Activated T-helper 1 cell treated with anti-CD3 and anti-CD28 coated beads, Interleukin-12 subunit alpha, Interleukin-12 subunit beta, Interleukin-2, Interleukin-4 antibody, amounts not matched to agents 30 ng/mL and 10 ng/mL and 1 ng/mL, durations not matched to agents 14 hours and 24 hours and 36 hours (primary cell): ENCODE data around the gene C3orf52. TPM values are rescaled to one million over a fixed set of nuclear protein-coding genes. Genes with fewer than 3 reads are reported as not detected.

Source experiments
- DNase-seq: peaks from one replicate; pipeline ENCODE4 v3.0.0; 2021; ENCODE audit warnings: low spot score
- H3K27ac Mint-ChIP-seq: one replicate; pipeline ENCODE4 v1.8.0; 2021; ENCODE audit warnings: mild to moderate bottlenecking, mixed read lengths
- H3K27me3 Mint-ChIP-seq: one replicate; pipeline ENCODE4 v1.8.0; 2022; ENCODE audit warnings: mild to moderate bottlenecking, moderate library complexity, mixed read lengths; ENCODE audit not compliant: insufficient read depth
- H3K36me3 Mint-ChIP-seq: one replicate; pipeline ENCODE4 v1.8.0; 2021; ENCODE audit warnings: low read depth, mixed read lengths
- H3K4me1 Mint-ChIP-seq: one replicate; pipeline ENCODE4 v1.8.0; 2021; ENCODE audit warnings: low read depth, mixed read lengths
- H3K4me3 Mint-ChIP-seq: one replicate; pipeline ENCODE4 v1.8.0; 2021; ENCODE audit warnings: mild to moderate bottlenecking, moderate library complexity, mixed read lengths
- H3K9me3 Mint-ChIP-seq: one replicate; pipeline ENCODE4 v1.8.0; 2021; ENCODE audit warnings: mixed read lengths
- intact Hi-C: fragments of 100-400 bp; cut with micrococcal nuclease; formaldehyde crosslinking; loops from one replicate; pipeline ENCODE4 v1.15.1; 2024
- total RNA-seq: library from RNA; stranded (reverse); gene quantifications from 2 replicates; pipeline ENCODE4 v1.2.3, GENCODE V29; 2022

C3orf52 gene
- total RNA-seq, 1 donor from 2014 or later: 12.4 TPM

GRCh38 chr3:112115806-112116383 is 29.7 kb downstream of the C3orf52 start:
- Mint-ChIP-seq H3K27me3 (no peaks in the 10 kb centered on the region), H3K9me3 (no peaks in the 10 kb centered on the region), H3K4me1 (peaks cover 44% of the 10 kb centered on the region), H3K4me3 (no peak overlapping the region), H3K36me3 (peaks cover 42% of the 10 kb centered on the region), H3K27ac (no peak overlapping the region)
- no peak for DNase-seq
- intact Hi-C loops: no loop called here

GRCh38 chr3:112116748-112117186 is 30.6 kb downstream of the C3orf52 start:
- DNase-seq: no peak
- intact Hi-C loops: no loop called here
- no peaks in the 10 kb centered on the region for H3K27me3 Mint-ChIP-seq
- H3K4me1 Mint-ChIP-seq: peaks cover 48% of the 10 kb centered on the region
- H3K27ac Mint-ChIP-seq: no peak overlapping the region
- H3K9me3 Mint-ChIP-seq: no peaks in the 10 kb centered on the region
- no peak overlapping the region for H3K4me3 Mint-ChIP-seq
- peaks cover 39% of the 10 kb centered on the region for H3K36me3 Mint-ChIP-seq

- H3K27ac Mint-ChIP-seq: no peak overlapping the region
- H3K4me3 Mint-ChIP-seq: no peak overlapping the region
- H3K36me3 Mint-ChIP-seq: peaks cover 38% of the 10 kb centered on the region
- H3K9me3 Mint-ChIP-seq: no peaks in the 10 kb centered on the region
- intact Hi-C loops: no loop called here
- peaks cover 41% of the 10 kb centered on the region for H3K4me1 Mint-ChIP-seq
- DNase-seq: no peak
- H3K27me3 Mint-ChIP-seq: no peaks in the 10 kb centered on the region
Measured at GRCh38 chr3:112117415-112117814, 31.2 kb downstream of the C3orf52 start.

- intact Hi-C loops: no loop called here
- Mint-ChIP-seq H3K27ac (no peak overlapping the region), H3K27me3 (no peaks in the 10 kb centered on the region), H3K36me3 (peaks cover 40% of the 10 kb centered on the region), H3K4me3 (no peak overlapping the region), H3K4me1 (peaks cover 39% of the 10 kb centered on the region), H3K9me3 (no peaks in the 10 kb centered on the region)
- no peak for DNase-seq
Measured at GRCh38 chr3:112117841-112118571, 31.8 kb downstream of the C3orf52 start.

- intact Hi-C loops: loop anchor here (10.0 kb wide), 1 partner anchor 65 kb away; no protein-coding TSS in a partner anchor
- Mint-ChIP-seq H3K27me3 (no peaks in the 10 kb centered on the region), H3K4me1 (peaks cover 34% of the 10 kb centered on the region), H3K36me3 (peaks cover 41% of the 10 kb centered on the region), H3K27ac (peak overlapping the region; percentile 54), H3K4me3 (peak overlapping the region; percentile 38), H3K9me3 (no peaks in the 10 kb centered on the region)
- no peak for DNase-seq
Measured at GRCh38 chr3:112119962-112120836, 34.0 kb downstream of the C3orf52 start.

GRCh38 chr3:112121577-112122547 is 35.7 kb downstream of the C3orf52 start:
- peaks cover 47% of the 10 kb centered on the region for H3K36me3 Mint-ChIP-seq

GRCh38 chr3:112122870-112123269 is 36.7 kb downstream of the C3orf52 start:
- H3K4me1 Mint-ChIP-seq: peaks cover 60% of the 10 kb centered on the region
- H3K36me3 Mint-ChIP-seq: peaks cover 40% of the 10 kb centered on the region
- H3K27ac Mint-ChIP-seq: no peak overlapping the region
- no peaks in the 10 kb centered on the region for H3K9me3 Mint-ChIP-seq
- intact Hi-C loops: loop anchor here (10.0 kb wide), 1 partner anchor 62 kb away; no protein-coding TSS in a partner anchor
- H3K27me3 Mint-ChIP-seq: no peaks in the 10 kb centered on the region
- DNase-seq: no peak
- H3K4me3 Mint-ChIP-seq: no peak overlapping the region

More at GRCh38 chr3:112121577-112122547, 35.7 kb downstream of the C3orf52 start:
- intact Hi-C loops: loop anchor here (10.0 kb wide), 1 partner anchor 63 kb away; no protein-coding TSS in a partner anchor
- Mint-ChIP-seq H3K27me3 (no peaks in the 10 kb centered on the region), H3K27ac (no peak overlapping the region), H3K9me3 (no peaks in the 10 kb centered on the region), H3K4me1 (peaks cover 50% of the 10 kb centered on the region), H3K4me3 (no peak overlapping the region)
- no peak for DNase-seq

- H3K36me3 Mint-ChIP-seq: peaks cover 37% of the 10 kb centered on the region
- no peak for DNase-seq
- no peaks in the 10 kb centered on the region for H3K9me3 Mint-ChIP-seq
- intact Hi-C loops: loop anchor here (10.0 kb wide), 1 partner anchor 61 kb away; no protein-coding TSS in a partner anchor
- H3K4me3 Mint-ChIP-seq: no peak overlapping the region
- peaks cover 62% of the 10 kb centered on the region for H3K4me1 Mint-ChIP-seq
- H3K27me3 Mint-ChIP-seq: no peaks in the 10 kb centered on the region
- H3K27ac Mint-ChIP-seq: no peak overlapping the region
Measured at GRCh38 chr3:112123548-112123947, 37.4 kb downstream of the C3orf52 start.

GRCh38 chr3:112124907-112125607 is 38.9 kb downstream of the C3orf52 start:
- Mint-ChIP-seq H3K4me3 (no peak overlapping the region), H3K36me3 (peaks cover 34% of the 10 kb centered on the region)
- intact Hi-C loops: loop anchor here (5.0 to 10.0 kb wide), 2 partner anchors 60 to 892 kb away; a partner anchor contains a TSS

GRCh38 chr3:112126511-112126911 is 40.3 kb downstream of the C3orf52 start:
- Mint-ChIP-seq H3K27me3 (no peaks in the 10 kb centered on the region), H3K9me3 (no peaks in the 10 kb centered on the region), H3K36me3 (peaks cover 37% of the 10 kb centered on the region), H3K4me1 (peaks cover 62% of the 10 kb centered on the region), H3K27ac (no peak overlapping the region), H3K4me3 (peak overlapping the region; percentile 57)
- DNase-seq: no peak
- intact Hi-C loops: loop anchor here (5.0 to 10.0 kb wide), 2 partner anchors 58 to 891 kb away; a partner anchor contains a TSS

More at GRCh38 chr3:112124907-112125607, 38.9 kb downstream of the C3orf52 start:
- no peak overlapping the region for H3K27ac Mint-ChIP-seq
- H3K27me3 Mint-ChIP-seq: no peaks in the 10 kb centered on the region
- H3K4me1 Mint-ChIP-seq: peaks cover 62% of the 10 kb centered on the region
- no peak for DNase-seq
- H3K9me3 Mint-ChIP-seq: no peaks in the 10 kb centered on the region
